Measurements from ENCODE around the gene CDH19. TPM values are rescaled to one million over a fixed set of nuclear protein-coding genes. Genes with fewer than 3 reads are reported as not detected.

CDH19 gene
- total RNA-seq, 1 donor = not detected

- no peak for DNase-seq (ENCODE audit: low read depth)
- H3K4me3 ChIP-seq (ENCODE audit: low read depth, low read length) = no peak overlapping the region
- no peak for TF ChIP-seq CTCF (IDR thresholded peaks at IDR 0.05; ENCODE audit: insufficient read depth, low read length)
Observed at GRCh38 chr18:66638856-66639629, 35.2 kb upstream of the CDH19 start.

- TF ChIP-seq CTCF (IDR thresholded peaks at IDR 0.05; ENCODE audit: insufficient read depth, low read length) = no peak
- no peak for DNase-seq (ENCODE audit: low read depth)
- H3K4me3 ChIP-seq (ENCODE audit: low read depth, low read length) = no peak overlapping the region
Observed at GRCh38 chr18:66635342-66635741, 31.5 kb upstream of the CDH19 start.

GRCh38 chr18:66632756-66633155, 28.9 kb upstream of the CDH19 start:
- DNase-seq (ENCODE audit: low read depth) = no peak

GRCh38 chr18:66630831-66631230, 26.9 kb upstream of the CDH19 start:
- DNase-seq (ENCODE audit: low read depth) = no peak
- TF ChIP-seq CTCF (IDR thresholded peaks at IDR 0.05; ENCODE audit: insufficient read depth, low read length) = no peak
- no peak overlapping the region for H3K4me3 ChIP-seq (ENCODE audit: low read depth, low read length)

More at GRCh38 chr18:66632756-66633155, 28.9 kb upstream of the CDH19 start:
- no peak for TF ChIP-seq CTCF (IDR thresholded peaks at IDR 0.05; ENCODE audit: insufficient read depth, low read length)
- H3K4me3 ChIP-seq (ENCODE audit: low read depth, low read length) = no peak overlapping the region

- H3K4me3 ChIP-seq (ENCODE audit: low read depth, low read length) = no peak overlapping the region
- DNase-seq (ENCODE audit: low read depth) = no peak
- TF ChIP-seq CTCF (IDR thresholded peaks at IDR 0.05; ENCODE audit: insufficient read depth, low read length) = no peak
Observed at GRCh38 chr18:66623821-66624220, 19.9 kb upstream of the CDH19 start.

- no peak overlapping the region for H3K4me3 ChIP-seq (ENCODE audit: low read depth, low read length)
- TF ChIP-seq CTCF (IDR thresholded peaks at IDR 0.05; ENCODE audit: insufficient read depth, low read length) = no peak
- DNase-seq (ENCODE audit: low read depth) = no peak
Observed at GRCh38 chr18:66621816-66622576, 18.1 kb upstream of the CDH19 start.
